ENCODE measurements around the gene KCNQ1. TPM values are rescaled to one million over a fixed set of nuclear protein-coding genes. Genes with fewer than 3 reads are reported as not detected.

Gene KCNQ1
- total RNA-seq, 2 experiments from 2014 or later = 8.7 to 9.5 TPM

DNA sequence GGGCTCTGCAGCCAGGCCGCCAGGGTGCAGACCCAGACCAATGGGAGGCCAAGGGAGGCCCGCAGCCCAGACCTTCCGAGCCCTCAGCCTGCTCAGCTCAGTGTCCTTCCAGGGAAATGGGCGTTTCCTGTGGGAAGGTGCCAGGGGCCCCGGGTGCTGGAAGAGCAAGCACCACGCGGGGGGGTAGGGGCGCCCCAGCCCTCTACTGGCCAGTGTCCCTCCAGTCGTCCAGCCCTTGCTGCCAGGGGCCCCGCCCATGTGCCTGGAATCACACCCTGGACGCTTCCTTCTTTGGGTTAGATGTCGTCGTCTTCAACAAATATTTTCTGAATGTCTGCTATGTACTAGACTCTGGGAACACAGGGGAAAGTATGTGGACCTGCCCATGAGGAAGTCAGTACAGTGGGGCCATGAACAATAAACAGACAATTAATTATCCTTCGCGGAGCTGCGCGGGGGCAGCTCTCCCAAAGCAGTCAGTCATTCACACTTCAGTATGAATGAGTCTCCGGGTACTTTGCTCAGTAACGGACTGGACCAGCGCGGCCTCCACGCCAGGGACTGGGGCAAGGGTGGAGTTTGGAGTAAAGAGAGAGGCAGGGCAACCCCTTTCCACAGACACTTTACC lies 380.6 kb downstream of the KCNQ1 start:
- Mint-ChIP-seq H3K9me3 (peaks cover 39% of the 10 kb centered on the region), H3K4me3 (no peak overlapping the region), H3K4me1 (ENCODE audit: low read depth) (peaks cover 6% of the 10 kb centered on the region), H3K36me3 (ENCODE audit: low read depth) (peaks cover 31% of the 10 kb centered on the region), H3K27me3 (no peaks in the 10 kb centered on the region), H3K27ac (no peak overlapping the region)
- no peak for DNase-seq
- POLR2A ChIA-PET = interaction anchor here (0.6 to 0.7 kb wide), 2 partner anchors 182 to 228 kb away, joined by 3 read pairs; no protein-coding TSS in a partner anchor
- intact Hi-C loops (cut with micrococcal nuclease) = no loop called here
- CTCF ChIA-PET = no interaction called here
- TF ChIP-seq, protein P1, sequence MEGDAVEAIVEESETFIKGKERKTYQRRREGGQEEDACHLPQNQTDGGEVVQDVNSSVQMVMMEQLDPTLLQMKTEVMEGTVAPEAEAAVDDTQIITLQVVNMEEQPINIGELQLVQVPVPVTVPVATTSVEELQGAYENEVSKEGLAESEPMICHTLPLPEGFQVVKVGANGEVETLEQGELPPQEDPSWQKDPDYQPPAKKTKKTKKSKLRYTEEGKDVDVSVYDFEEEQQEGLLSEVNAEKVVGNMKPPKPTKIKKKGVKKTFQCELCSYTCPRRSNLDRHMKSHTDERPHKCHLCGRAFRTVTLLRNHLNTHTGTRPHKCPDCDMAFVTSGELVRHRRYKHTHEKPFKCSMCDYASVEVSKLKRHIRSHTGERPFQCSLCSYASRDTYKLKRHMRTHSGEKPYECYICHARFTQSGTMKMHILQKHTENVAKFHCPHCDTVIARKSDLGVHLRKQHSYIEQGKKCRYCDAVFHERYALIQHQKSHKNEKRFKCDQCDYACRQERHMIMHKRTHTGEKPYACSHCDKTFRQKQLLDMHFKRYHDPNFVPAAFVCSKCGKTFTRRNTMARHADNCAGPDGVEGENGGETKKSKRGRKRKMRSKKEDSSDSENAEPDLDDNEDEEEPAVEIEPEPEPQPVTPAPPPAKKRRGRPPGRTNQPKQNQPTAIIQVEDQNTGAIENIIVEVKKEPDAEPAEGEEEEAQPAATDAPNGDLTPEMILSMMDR (IDR thresholded peaks at IDR 0.05) = no peak
- no peak for ATAC-seq

DNA sequence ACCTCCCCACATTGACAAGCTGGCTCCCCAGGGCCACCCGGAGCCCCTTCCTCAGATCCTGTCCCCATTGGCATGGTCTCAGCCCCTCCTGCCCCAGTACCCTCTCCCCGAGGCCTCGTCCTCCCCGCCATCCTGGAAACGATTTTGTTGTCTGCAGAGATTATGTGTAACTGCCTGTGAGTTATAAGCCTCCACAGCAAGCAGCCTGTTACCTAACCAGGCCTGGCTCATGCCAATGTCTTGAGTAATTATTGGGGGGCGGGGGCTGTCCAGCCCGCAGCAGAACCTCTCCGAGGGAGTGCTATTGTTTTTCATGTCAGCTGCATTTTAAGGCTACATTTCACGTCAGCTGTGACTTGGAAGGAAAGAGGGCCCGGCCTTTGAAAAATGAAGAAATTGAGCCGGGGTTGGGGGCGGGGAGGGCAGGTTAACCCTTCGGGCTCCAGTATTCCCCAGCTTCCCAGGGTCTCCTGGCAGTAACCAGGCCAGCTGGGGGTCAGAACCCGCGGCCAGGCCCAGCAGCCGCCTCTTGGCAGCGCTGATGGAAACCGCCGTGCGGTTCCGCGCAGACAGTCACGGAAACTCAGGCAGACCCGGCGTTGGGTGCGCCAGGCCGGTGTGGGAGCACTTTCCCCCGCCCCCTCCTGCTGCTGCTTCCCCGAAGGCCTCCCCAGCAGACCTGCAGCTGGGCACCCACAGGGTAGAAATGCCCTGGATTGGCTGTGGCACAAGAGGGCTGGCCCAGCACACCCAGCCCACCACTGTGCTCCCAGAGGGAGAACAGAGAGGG lies 381.3 kb downstream of the KCNQ1 start:
- H3K27ac Mint-ChIP-seq = no peak overlapping the region
- peaks cover 39% of the 10 kb centered on the region for H3K9me3 Mint-ChIP-seq
- CTCF ChIA-PET = no interaction called here
- H3K4me3 Mint-ChIP-seq = no peak overlapping the region
- TF ChIP-seq, protein P1 (IDR thresholded peaks at IDR 0.05) = no peak
- H3K4me1 Mint-ChIP-seq (ENCODE audit: low read depth) = peaks cover 6% of the 10 kb centered on the region
- POLR2A ChIA-PET = interaction anchor here (0.6 kb wide), 1 partner anchor 229 kb away, joined by 3 read pairs; no protein-coding TSS in a partner anchor
- H3K36me3 Mint-ChIP-seq (ENCODE audit: low read depth) = peaks cover 29% of the 10 kb centered on the region
- no peaks in the 10 kb centered on the region for H3K27me3 Mint-ChIP-seq
- ATAC-seq (peak; percentile 84), DNase-seq (peak; percentile 40)
- intact Hi-C loops (cut with micrococcal nuclease) = no loop called here

DNA sequence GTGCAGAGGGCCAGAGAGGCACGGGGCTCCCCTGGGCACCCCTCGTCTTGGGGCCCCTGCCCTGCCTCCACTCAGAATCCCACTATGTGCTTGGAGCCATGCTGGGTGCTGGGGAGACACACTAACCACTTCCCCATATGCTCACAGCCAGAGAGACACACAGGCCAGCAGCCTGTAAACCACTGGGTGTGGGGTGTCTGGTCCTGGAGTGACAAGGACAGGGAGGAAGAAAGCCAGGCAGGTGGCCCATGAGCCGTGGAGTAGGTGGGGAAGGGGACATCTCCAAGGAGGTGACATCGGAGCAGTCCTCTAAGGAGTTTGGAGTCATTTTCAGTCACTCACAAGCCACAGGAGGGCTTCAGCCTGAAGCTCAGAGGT lies 381.9 kb downstream of the KCNQ1 start:
- intact Hi-C loops (cut with micrococcal nuclease) = no loop called here
- Mint-ChIP-seq H3K36me3 (ENCODE audit: low read depth) (peaks cover 29% of the 10 kb centered on the region), H3K27me3 (no peaks in the 10 kb centered on the region), H3K9me3 (peaks cover 39% of the 10 kb centered on the region), H3K4me1 (ENCODE audit: low read depth) (peaks cover 6% of the 10 kb centered on the region), H3K27ac (no peak overlapping the region), H3K4me3 (no peak overlapping the region)
- ChIA-PET CTCF (no interaction called here), POLR2A (no interaction called here)
- ATAC-seq (no peak), DNase-seq (no peak)
- TF ChIP-seq, protein P1 (IDR thresholded peaks at IDR 0.05) = no peak

DNA sequence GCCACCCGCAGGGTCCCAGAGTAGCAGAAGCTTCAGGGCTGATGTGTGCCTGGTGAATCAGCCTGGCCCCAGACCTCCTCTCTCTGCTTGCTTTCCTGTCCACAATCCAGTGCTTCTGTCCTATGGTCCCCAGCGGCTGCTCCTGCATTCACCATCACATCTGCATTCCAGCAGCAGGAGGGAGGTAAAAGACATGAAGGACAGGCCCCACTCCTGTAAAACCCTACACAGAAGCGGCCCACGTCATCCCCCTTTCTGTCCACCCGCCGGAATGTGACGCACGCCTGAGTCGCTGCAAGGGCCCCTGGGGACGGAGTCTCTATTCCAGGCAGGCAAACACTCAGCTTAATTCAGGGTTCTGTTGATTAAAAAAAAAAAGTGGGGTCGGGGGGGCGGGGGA lies 382.4 kb downstream of the KCNQ1 start:
- no peaks in the 10 kb centered on the region for H3K27me3 Mint-ChIP-seq
- ChIA-PET POLR2A (no interaction called here), CTCF (no interaction called here)
- TF ChIP-seq, protein P1 (IDR thresholded peaks at IDR 0.05) = no peak
- H3K27ac Mint-ChIP-seq = no peak overlapping the region
- peaks cover 38% of the 10 kb centered on the region for H3K9me3 Mint-ChIP-seq
- H3K4me3 Mint-ChIP-seq = no peak overlapping the region
- H3K4me1 Mint-ChIP-seq (ENCODE audit: low read depth) = peaks cover 6% of the 10 kb centered on the region
- H3K36me3 Mint-ChIP-seq (ENCODE audit: low read depth) = peaks cover 28% of the 10 kb centered on the region
- DNase-seq (no peak), ATAC-seq (no peak)
- intact Hi-C loops (cut with micrococcal nuclease) = no loop called here

DNA sequence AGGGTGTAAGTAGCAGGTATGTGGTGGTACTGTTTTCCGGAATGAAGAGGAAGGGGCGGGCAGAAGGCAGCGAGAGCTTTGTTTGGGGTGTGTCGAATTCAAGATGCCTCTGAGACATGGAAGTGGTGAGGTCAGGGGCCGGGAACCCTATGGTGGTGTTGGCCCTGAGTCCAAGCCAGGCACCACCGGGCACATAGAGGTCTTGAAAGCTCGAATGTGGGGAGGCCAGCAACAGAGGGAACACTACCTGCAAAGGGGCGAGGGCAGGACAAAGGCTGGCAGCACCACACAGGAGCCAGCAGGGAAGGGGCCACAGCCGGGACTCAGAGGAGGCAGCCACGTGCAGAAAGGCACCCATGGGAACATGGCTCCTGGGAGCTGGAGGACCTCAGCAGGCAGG lies 383.0 kb downstream of the KCNQ1 start:
- no peak for ATAC-seq
- peaks cover 23% of the 10 kb centered on the region for H3K36me3 Mint-ChIP-seq (ENCODE audit: low read depth)
- H3K27me3 Mint-ChIP-seq = no peaks in the 10 kb centered on the region
- H3K9me3 Mint-ChIP-seq = peaks cover 33% of the 10 kb centered on the region
- H3K4me1 Mint-ChIP-seq (ENCODE audit: low read depth) = peaks cover 6% of the 10 kb centered on the region
- intact Hi-C loops (cut with micrococcal nuclease) = no loop called here
- CTCF ChIA-PET = no interaction called here
- no peak overlapping the region for H3K27ac Mint-ChIP-seq
- POLR2A ChIA-PET = interaction anchor here (1.0 to 1.4 kb wide), 2 partner anchors 14 to 155 kb away, joined by 3 read pairs; no protein-coding TSS in a partner anchor
- TF ChIP-seq, protein P1 (IDR thresholded peaks at IDR 0.05) = no peak
- DNase-seq = no peak
- no peak overlapping the region for H3K4me3 Mint-ChIP-seq

Measured in activated CD8-positive, alpha-beta T cell treated with anti-CD3 and anti-CD28 coated beads for 36 hours (primary cell).